Measurements from ENCODE around the gene FGD2.
A peak's percentile ranks its signal among the peaks of the same experiment; 100 is the strongest.

FGD2 gene

GRCh38 chr6:36997811-36998722 lies 7.4 kb upstream of the FGD2 start:
- no peak for DNase-seq

- DNase-seq, result no peak
Observed at GRCh38 chr6:36998723-36999038, 6.8 kb upstream of the FGD2 start.

GRCh38 chr6:36999061-36999750 lies 6.2 kb upstream of the FGD2 start:
- DNase-seq, result no peak

GRCh38 chr6:36999751-37000125 lies 5.7 kb upstream of the FGD2 start:
- DNase-seq, result no peak

GRCh38 chr6:37004044-37004980 lies 1.1 kb upstream of the FGD2 start:
- no peak for DNase-seq

GRCh38 chr6:37005827-37006567 lies 542 bp downstream of the FGD2 start:
- DNase-seq, result no peak

- DNase-seq, result no peak
Observed at GRCh38 chr6:37006793-37007339, 1.4 kb downstream of the FGD2 start.

- no peak for DNase-seq
Observed at GRCh38 chr6:37007340-37008043, 2.0 kb downstream of the FGD2 start.

GRCh38 chr6:37008484-37009465 lies 3.3 kb downstream of the FGD2 start:
- no peak for DNase-seq

GRCh38 chr6:37010402-37010892 lies 5.0 kb downstream of the FGD2 start:
- no peak for DNase-seq

GRCh38 chr6:37011656-37012378 lies 6.4 kb downstream of the FGD2 start:
- no peak for DNase-seq

- DNase-seq, result no peak
Observed at GRCh38 chr6:37013516-37014491, 8.3 kb downstream of the FGD2 start.

- no peak for DNase-seq
Observed at GRCh38 chr6:37014667-37015066, 9.2 kb downstream of the FGD2 start.

GRCh38 chr6:37015532-37015931 lies 10.1 kb downstream of the FGD2 start:
- DNase-seq, result no peak

- DNase-seq, result no peak
Observed at GRCh38 chr6:37016995-37017394, 11.5 kb downstream of the FGD2 start.

- no peak for DNase-seq
Observed at GRCh38 chr6:37017606-37018197, 12.2 kb downstream of the FGD2 start.

GRCh38 chr6:37018198-37019064 lies 13.0 kb downstream of the FGD2 start:
- DNase-seq, result peak; percentile 85

Data from NCI-H146 (cell line).